HFF-Myc (cell line): Measurements from ENCODE around the gene SMAD3.

Experiments
- DNase-seq: peaks from one replicate; pipeline ENCODE4 v3.0.0-alpha.2; 2011; ENCODE audit warnings: low read depth; ENCODE audit errors: extremely low read depth
- H3K4me3 ChIP-seq: replicated peaks from 2 replicates; pipeline ENCODE4 v1.5.1; 2011; ENCODE audit warnings: low read depth, mild to moderate bottlenecking, control low read depth, low read length
- TF ChIP-seq, protein P1 (sequence below): IDR thresholded peaks from 2 replicates; pipeline ENCODE4 v1.5.1; 2012; ENCODE audit warnings: mild to moderate bottlenecking, low read depth, low read length, control low read depth; ENCODE audit errors: missing control alignments

SMAD3 gene

DNA sequence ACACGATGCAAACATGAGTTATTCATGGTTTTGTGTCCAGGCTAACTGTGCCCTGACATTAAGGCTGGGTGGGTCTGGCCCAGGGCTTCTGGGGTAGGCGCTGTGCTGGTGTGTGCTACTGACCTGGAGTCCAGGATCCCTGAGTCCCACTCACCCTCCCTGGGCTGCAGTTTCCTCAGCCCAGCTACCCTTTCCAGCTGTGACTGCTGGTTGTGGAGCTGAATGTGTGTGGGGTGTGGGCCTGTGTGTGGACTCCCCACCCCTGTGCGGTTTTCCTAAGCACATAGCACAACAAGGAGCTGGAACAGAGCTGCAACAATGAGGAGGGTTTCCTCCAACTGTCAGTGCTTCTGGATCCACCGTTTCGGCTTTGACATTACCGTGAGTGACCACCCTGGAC, 38.0 kb downstream of the SMAD3 start:
- H3K4me3 ChIP-seq: no peak overlapping the region

DNA sequence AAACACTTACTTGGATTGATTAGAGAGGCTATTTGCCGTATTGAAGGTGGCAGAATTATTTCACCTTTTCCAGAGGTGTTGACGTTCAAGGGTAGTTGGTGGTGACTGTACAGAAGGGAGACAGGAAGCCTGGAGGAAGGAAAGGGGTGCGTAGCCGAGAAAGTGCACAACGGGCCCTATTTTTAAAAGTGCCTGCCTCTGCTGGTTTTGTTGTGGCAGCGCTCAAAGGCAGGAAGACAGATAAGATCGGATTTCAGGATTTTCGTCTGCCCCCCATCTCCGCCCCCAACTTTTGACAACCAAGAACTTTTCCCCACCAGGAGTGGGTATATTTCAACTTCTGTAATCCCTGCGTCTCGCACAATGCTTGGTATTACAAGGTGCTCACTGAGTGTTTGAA, 38.5 kb downstream of the SMAD3 start:
- no peak overlapping the region for H3K4me3 ChIP-seq
- TF ChIP-seq, protein P1, sequence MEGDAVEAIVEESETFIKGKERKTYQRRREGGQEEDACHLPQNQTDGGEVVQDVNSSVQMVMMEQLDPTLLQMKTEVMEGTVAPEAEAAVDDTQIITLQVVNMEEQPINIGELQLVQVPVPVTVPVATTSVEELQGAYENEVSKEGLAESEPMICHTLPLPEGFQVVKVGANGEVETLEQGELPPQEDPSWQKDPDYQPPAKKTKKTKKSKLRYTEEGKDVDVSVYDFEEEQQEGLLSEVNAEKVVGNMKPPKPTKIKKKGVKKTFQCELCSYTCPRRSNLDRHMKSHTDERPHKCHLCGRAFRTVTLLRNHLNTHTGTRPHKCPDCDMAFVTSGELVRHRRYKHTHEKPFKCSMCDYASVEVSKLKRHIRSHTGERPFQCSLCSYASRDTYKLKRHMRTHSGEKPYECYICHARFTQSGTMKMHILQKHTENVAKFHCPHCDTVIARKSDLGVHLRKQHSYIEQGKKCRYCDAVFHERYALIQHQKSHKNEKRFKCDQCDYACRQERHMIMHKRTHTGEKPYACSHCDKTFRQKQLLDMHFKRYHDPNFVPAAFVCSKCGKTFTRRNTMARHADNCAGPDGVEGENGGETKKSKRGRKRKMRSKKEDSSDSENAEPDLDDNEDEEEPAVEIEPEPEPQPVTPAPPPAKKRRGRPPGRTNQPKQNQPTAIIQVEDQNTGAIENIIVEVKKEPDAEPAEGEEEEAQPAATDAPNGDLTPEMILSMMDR: no peak
- no peak for DNase-seq

More for the DNA sequence above, 38.0 kb downstream of the SMAD3 start:
- TF ChIP-seq, protein P1: no peak
- DNase-seq: no peak

- DNase-seq: no peak
- TF ChIP-seq, protein P1: no peak
- no peak overlapping the region for H3K4me3 ChIP-seq
These were observed 39.1 kb downstream of the SMAD3 start for GRCh38 chr15:67104510-67104909.

- DNase-seq: peak; percentile 89
- no peak overlapping the region for H3K4me3 ChIP-seq
- TF ChIP-seq, protein P1: no peak
These were observed 39.9 kb downstream of the SMAD3 start for GRCh38 chr15:67105065-67105951.

- no peak overlapping the region for H3K4me3 ChIP-seq
- no peak for DNase-seq
- TF ChIP-seq, protein P1: no peak
These were observed 40.8 kb downstream of the SMAD3 start for GRCh38 chr15:67105991-67106763.

GRCh38 chr15:67106764-67107013, 41.3 kb downstream of the SMAD3 start:
- TF ChIP-seq, protein P1: no peak
- H3K4me3 ChIP-seq: no peak overlapping the region

More at GRCh38 chr15:67106764-67107013, 41.3 kb downstream of the SMAD3 start:
- no peak for DNase-seq
